H1 (cell line): ENCODE data around the gene HGD. TPM values are rescaled to one million over a fixed set of nuclear protein-coding genes. Genes with fewer than 3 reads are reported as not detected.

Experiments used
- BACH1 ChIP-seq: IDR thresholded peaks from 2 replicates; pipeline ENCODE4 v1.6.1; 2012; ENCODE audit warnings: low read length, improper control_type of control experiment
- CBX8 ChIP-seq: fragments of 300-800, 300-1000 bp; sonication (generic); IDR thresholded peaks from 2 replicates; pipeline ENCODE4 v1.7.1; 2016; ENCODE audit warnings: low read depth, low read length, borderline replicate concordance
- CTBP2 ChIP-seq: IDR thresholded peaks from 2 replicates; pipeline ENCODE4 v1.7.0; 2011; ENCODE audit warnings: borderline replicate concordance, mild to moderate bottlenecking, moderate library complexity, mixed read lengths, low read length; ENCODE audit not compliant: insufficient read depth, insufficient read length
- GABPA ChIP-seq: IDR thresholded peaks from 2 replicates; pipeline ENCODE4 v1.6.1; 2011; ENCODE audit warnings: mild to moderate bottlenecking, low read length, moderate library complexity, borderline replicate concordance; ENCODE audit not compliant: insufficient read depth
- KDM1A ChIP-seq: fragments of 200-600, 300-600 bp; sonication (generic); IDR thresholded peaks from 2 replicates; pipeline ENCODE4 v1.7.1; 2016; ENCODE audit warnings: mild to moderate bottlenecking, low read length, borderline replicate concordance
- PHF8 ChIP-seq: fragments of 200-600 bp; sonication (generic); conservative IDR thresholded peaks from 2 replicates; pipeline ENCODE4 v1.7.1; 2012; ENCODE audit warnings: low read depth, mild to moderate bottlenecking, inconsistent platforms, low read length, moderate library complexity
- RAD21 ChIP-seq, 2 experiments: IDR thresholded peaks in 1 of 2; conservative IDR thresholded peaks in 1 of 2; 2 replicates each; pipeline ENCODE4 v1.6.1; 2011; ENCODE audit warnings: low read depth in 2 of 2, low read length in 2 of 2, improper control_type of control experiment in 1 of 2, inconsistent platforms in 1 of 2, mild to moderate bottlenecking in 1 of 2, moderate library complexity in 1 of 2
- TCF12 ChIP-seq: IDR thresholded peaks from 2 replicates; pipeline ENCODE4 v1.6.1; 2011; ENCODE audit warnings: low read depth, mild to moderate bottlenecking, low read length
- polyA plus RNA-seq, 7 experiments: library from polyadenylated mRNA; depleted of rRNA in 3 of 7; stranded (reverse) in 5 of 7; unstranded in 2 of 7; fragments of >200 nt in 5 of 7; fragments of 200-250 nt in 2 of 7; gene quantifications; 1 replicate in 5 of 7; 2 replicates in 1 of 7; 4 replicates in 1 of 7; pipeline versions ENCODE4 v1.2.1 to v1.2.3, GENCODE V29; 2011 to 2013; ENCODE audit warnings: missing spikeins in 2 of 7, mixed read lengths in 2 of 7
- total RNA-seq: library from RNA; stranded (reverse); fragmentation: NEBNext Ultra II Directional; extraction: Animal tissue kit (Norgen Biotek cat#: 25700); gene quantifications from 2 replicates; pipeline ENCODE4 v1.2.1, GENCODE V29; 2021

Gene HGD
- total and polyA plus RNA-seq, 2 of the 8 experiments (the other 6 are each of a cell fraction or from before 2014, with no cell fraction given), result 0.11 TPM; not detected in 1

DNA sequence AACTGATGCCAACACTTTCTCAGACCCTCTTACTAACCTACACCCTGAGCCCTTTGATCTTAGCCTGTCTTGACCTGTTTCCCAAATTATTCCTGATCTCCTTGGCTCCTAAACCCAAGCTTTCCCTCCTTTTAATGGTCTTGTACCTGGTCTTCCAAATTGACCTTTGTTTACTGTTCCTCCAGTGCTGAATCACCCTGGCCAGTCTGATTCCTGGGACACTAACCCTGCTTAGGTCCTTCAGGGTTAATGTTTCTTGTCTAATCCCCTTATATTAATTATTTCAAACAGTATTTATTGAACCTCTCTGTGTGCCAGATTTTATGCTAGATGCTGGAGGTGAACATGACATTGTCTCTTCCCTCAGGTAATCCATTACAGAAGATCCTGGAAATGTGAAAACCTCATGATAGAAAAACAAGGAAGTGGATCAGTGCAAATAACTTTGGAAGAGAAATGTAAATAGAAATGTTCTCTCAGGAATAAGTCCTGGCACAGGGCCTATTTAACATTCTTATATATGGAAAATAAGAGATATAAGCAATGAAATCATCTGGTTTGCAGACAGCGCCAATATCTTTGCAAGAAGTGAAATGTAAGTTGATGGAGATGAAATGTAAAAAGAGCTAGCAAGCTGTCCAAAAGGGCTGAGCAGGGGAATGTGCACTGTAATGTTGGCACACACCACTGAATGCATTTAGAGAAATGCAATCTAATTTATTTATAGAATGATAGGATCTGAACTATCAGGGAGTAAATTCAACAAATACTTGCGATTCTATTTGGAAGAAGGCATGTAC, 20.7 kb downstream of the HGD start (continued):
- TF ChIP-seq GABPA (no peak), TCF12 (no peak), CTBP2 (no peak), KDM1A (no peak), BACH1 (no peak), PHF8 (no peak), RAD21 (IDR thresholded peaks at IDR 0.05 in 1 of 2, conservative IDR thresholded peaks at IDR 0.05 in 1 of 2; ENCODE audit: low read depth in 2 of 2, low read length in 2 of 2) (no peak), CBX8 (no peak)
